ENCODE data around the gene ELSPBP1.

GRCh38 chr19:48036765-48037164, 42.3 kb downstream of the ELSPBP1 start:
- no peak for TF ChIP-seq EZH2phosphoT487 (conservative IDR thresholded peaks at IDR 0.05; ENCODE audit: low read length)
- TF ChIP-seq, protein P1, sequence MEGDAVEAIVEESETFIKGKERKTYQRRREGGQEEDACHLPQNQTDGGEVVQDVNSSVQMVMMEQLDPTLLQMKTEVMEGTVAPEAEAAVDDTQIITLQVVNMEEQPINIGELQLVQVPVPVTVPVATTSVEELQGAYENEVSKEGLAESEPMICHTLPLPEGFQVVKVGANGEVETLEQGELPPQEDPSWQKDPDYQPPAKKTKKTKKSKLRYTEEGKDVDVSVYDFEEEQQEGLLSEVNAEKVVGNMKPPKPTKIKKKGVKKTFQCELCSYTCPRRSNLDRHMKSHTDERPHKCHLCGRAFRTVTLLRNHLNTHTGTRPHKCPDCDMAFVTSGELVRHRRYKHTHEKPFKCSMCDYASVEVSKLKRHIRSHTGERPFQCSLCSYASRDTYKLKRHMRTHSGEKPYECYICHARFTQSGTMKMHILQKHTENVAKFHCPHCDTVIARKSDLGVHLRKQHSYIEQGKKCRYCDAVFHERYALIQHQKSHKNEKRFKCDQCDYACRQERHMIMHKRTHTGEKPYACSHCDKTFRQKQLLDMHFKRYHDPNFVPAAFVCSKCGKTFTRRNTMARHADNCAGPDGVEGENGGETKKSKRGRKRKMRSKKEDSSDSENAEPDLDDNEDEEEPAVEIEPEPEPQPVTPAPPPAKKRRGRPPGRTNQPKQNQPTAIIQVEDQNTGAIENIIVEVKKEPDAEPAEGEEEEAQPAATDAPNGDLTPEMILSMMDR (IDR thresholded peaks at IDR 0.05; ENCODE audit: insufficient read depth, low read length, poor library complexity, severe bottlenecking), result no peak

Data from SU-DHL-6 (cell line).